ENCODE results near the gene HCN1. TPM values are rescaled to one million over a fixed set of nuclear protein-coding genes. Genes with fewer than 3 reads are reported as not detected.

Gene HCN1
- total RNA-seq, 1 experiment from 2014 or later, result 0.04 TPM

- CTCF ChIA-PET, result interaction anchor here (0.6 to 1.0 kb wide), 4 partner anchors 268 to 586 kb away, joined by 3 to 5 read pairs (median 4); no protein-coding TSS in a partner anchor
- intact Hi-C loops (cut with micrococcal nuclease; ENCODE audit: unreplicated experiment), result loop anchor here (1.0 to 10.0 kb wide), 4 partner anchors 483 to 656 kb away; no protein-coding TSS in a partner anchor
- no peak overlapping the region for H3K4me3 ChIP-seq (ENCODE audit: low read depth, low read length, poor library complexity, severe bottlenecking)
Measured at GRCh38 chr5:45521067-45521466, 175.1 kb downstream of the HCN1 start.

DNA sequence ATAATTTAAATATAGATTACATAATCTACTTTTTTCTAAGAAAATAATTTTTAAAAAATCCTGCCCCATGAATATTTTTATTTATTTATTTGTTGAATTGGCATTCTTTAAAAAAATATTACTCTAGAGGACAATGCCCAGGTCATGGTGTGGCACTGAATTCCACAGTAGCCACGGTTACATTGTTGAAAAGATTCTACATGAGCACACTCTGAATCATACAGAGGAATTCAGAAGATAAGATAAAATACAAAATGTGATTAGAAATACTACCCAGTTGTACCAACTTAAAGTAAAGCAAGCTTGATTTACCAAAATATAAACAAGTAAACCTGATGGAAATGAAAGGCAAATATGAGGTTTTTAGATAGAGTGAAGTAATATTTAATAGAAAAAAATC lies 183.7 kb downstream of the HCN1 start:
- no peak overlapping the region for H3K27ac ChIP-seq (ENCODE audit: low read depth, low read length, poor library complexity, severe bottlenecking)
- H3K36me3 ChIP-seq (ENCODE audit: insufficient read depth, low read length, poor library complexity, severe bottlenecking), result no peaks in the 10 kb centered on the region
- DNase-seq (ENCODE audit: low spot score), result no peak
- CTCF ChIA-PET, result no interaction called here
- H3K4me3 ChIP-seq (ENCODE audit: low read depth, low read length, poor library complexity, severe bottlenecking), result no peak overlapping the region
- POLR2A ChIA-PET (ENCODE audit: low non-redundant PET), result no interaction called here
- no TSS peak for BruUV-seq (replicated peaks)
- intact Hi-C loops (cut with micrococcal nuclease; ENCODE audit: unreplicated experiment), result no loop called here
- no peaks in the 10 kb centered on the region for H3K27me3 ChIP-seq (replicated peaks; ENCODE audit: insufficient read depth, low read depth, low read length, poor library complexity)
- H3K9me3 ChIP-seq (ENCODE audit: low read depth, low read length, poor library complexity, severe bottlenecking), result no peaks in the 10 kb centered on the region
- no peak for TF ChIP-seq EZH2 (IDR thresholded peaks at IDR 0.05; ENCODE audit: borderline replicate concordance, low read depth, low read length, poor library complexity, severe bottlenecking)
- TF ChIP-seq, protein P1, sequence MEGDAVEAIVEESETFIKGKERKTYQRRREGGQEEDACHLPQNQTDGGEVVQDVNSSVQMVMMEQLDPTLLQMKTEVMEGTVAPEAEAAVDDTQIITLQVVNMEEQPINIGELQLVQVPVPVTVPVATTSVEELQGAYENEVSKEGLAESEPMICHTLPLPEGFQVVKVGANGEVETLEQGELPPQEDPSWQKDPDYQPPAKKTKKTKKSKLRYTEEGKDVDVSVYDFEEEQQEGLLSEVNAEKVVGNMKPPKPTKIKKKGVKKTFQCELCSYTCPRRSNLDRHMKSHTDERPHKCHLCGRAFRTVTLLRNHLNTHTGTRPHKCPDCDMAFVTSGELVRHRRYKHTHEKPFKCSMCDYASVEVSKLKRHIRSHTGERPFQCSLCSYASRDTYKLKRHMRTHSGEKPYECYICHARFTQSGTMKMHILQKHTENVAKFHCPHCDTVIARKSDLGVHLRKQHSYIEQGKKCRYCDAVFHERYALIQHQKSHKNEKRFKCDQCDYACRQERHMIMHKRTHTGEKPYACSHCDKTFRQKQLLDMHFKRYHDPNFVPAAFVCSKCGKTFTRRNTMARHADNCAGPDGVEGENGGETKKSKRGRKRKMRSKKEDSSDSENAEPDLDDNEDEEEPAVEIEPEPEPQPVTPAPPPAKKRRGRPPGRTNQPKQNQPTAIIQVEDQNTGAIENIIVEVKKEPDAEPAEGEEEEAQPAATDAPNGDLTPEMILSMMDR (conservative IDR thresholded peaks at IDR 0.05; ENCODE audit: low read depth, low read length), result no peak
- no peaks in the 10 kb centered on the region for H3K4me1 ChIP-seq (ENCODE audit: insufficient read depth, low read length, poor library complexity, severe bottlenecking)

More at GRCh38 chr5:45521067-45521466, 175.1 kb downstream of the HCN1 start:
- Histone ChIP-seq H3K36me3 (ENCODE audit: insufficient read depth, low read length, poor library complexity, severe bottlenecking) (no peaks in the 10 kb centered on the region), H3K27ac (ENCODE audit: low read depth, low read length, poor library complexity, severe bottlenecking) (no peak overlapping the region), H3K4me1 (ENCODE audit: insufficient read depth, low read length, poor library complexity, severe bottlenecking) (no peaks in the 10 kb centered on the region), H3K27me3 (replicated peaks; ENCODE audit: insufficient read depth, low read depth, low read length, poor library complexity) (no peaks in the 10 kb centered on the region), H3K9me3 (ENCODE audit: low read depth, low read length, poor library complexity, severe bottlenecking) (no peaks in the 10 kb centered on the region)
- no TSS peak for BruUV-seq (replicated peaks)
- no peak for TF ChIP-seq EZH2 (IDR thresholded peaks at IDR 0.05; ENCODE audit: borderline replicate concordance, low read depth, low read length, poor library complexity, severe bottlenecking)
- TF ChIP-seq, protein P1 (conservative IDR thresholded peaks at IDR 0.05; ENCODE audit: low read depth, low read length), result peak; percentile 87
- POLR2A ChIA-PET (ENCODE audit: low non-redundant PET), result no interaction called here
- peak; percentile 87 for DNase-seq (ENCODE audit: low spot score)

DNA sequence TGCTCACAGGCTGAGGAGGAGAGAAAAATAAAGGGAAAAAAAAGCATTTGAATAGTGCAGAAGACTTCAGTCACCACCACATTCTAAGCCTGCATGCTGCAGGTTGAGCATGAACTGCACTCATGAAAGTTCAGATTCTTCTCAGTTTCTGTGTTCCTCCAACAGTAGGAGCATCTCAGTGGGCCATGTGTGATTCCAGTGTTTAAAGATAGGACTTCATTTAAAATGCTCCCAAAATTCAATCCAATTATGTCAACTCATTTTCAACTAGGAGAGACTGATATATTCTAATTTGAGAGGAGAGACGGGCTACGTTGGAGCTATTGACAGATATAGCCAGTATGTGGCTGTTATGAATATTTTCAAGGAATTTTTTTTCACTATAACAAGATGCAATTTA lies 186.8 kb downstream of the HCN1 start:
- no TSS peak for BruUV-seq (replicated peaks)
- intact Hi-C loops (cut with micrococcal nuclease; ENCODE audit: unreplicated experiment), result no loop called here
- no peak for TF ChIP-seq EZH2 (IDR thresholded peaks at IDR 0.05; ENCODE audit: borderline replicate concordance, low read depth, low read length, poor library complexity, severe bottlenecking)
- TF ChIP-seq, protein P1 (conservative IDR thresholded peaks at IDR 0.05; ENCODE audit: low read depth, low read length), result no peak
- Histone ChIP-seq H3K27ac (ENCODE audit: low read depth, low read length, poor library complexity, severe bottlenecking) (no peak overlapping the region), H3K4me3 (ENCODE audit: low read depth, low read length, poor library complexity, severe bottlenecking) (no peak overlapping the region), H3K27me3 (replicated peaks; ENCODE audit: insufficient read depth, low read depth, low read length, poor library complexity) (no peaks in the 10 kb centered on the region), H3K36me3 (ENCODE audit: insufficient read depth, low read length, poor library complexity, severe bottlenecking) (no peaks in the 10 kb centered on the region), H3K4me1 (ENCODE audit: insufficient read depth, low read length, poor library complexity, severe bottlenecking) (no peaks in the 10 kb centered on the region), H3K9me3 (ENCODE audit: low read depth, low read length, poor library complexity, severe bottlenecking) (no peaks in the 10 kb centered on the region)
- DNase-seq (ENCODE audit: low spot score), result no peak
- CTCF ChIA-PET, result no interaction called here
- POLR2A ChIA-PET (ENCODE audit: low non-redundant PET), result no interaction called here

Measured in A673 (cell line).